Muscle of leg (tissue), 11 donors: Measurements from ENCODE around the gene RAD51AP2. TPM values are rescaled to one million over a fixed set of nuclear protein-coding genes. Genes with fewer than 3 reads are reported as not detected.
A peak's percentile ranks its signal among the peaks of the same experiment; 100 is the strongest.
"Not testable (repeated sequence)": the region's sequence is repeated elsewhere in the genome, so short reads cannot be mapped to it uniquely, and the experiment has no call there.

ENCODE experiments used
- DNase-seq: peaks from one replicate; pipeline ENCODE4 v3.0.0; 2013
- H3K27ac ChIP-seq: one replicate; pipeline ENCODE4 v1.5.1; 2013; ENCODE audit warnings: mild to moderate bottlenecking, low read length, control low read depth
- H3K27me3 ChIP-seq: one replicate; pipeline ENCODE4 v1.6.1; 2013; ENCODE audit warnings: low read length; ENCODE audit not compliant: control insufficient read depth, insufficient read depth
- H3K36me3 ChIP-seq: one replicate; pipeline ENCODE4 v1.6.1; 2013; ENCODE audit warnings: low read length; ENCODE audit not compliant: control insufficient read depth, insufficient read depth
- H3K4me1 ChIP-seq: one replicate; pipeline ENCODE4 v1.6.1; 2013; ENCODE audit warnings: low read length; ENCODE audit not compliant: control insufficient read depth, insufficient read depth
- H3K4me3 ChIP-seq: one replicate; pipeline ENCODE4 v1.5.1; 2013; ENCODE audit warnings: low read length, control low read depth
- H3K9me3 ChIP-seq: replicated peaks from 2 replicates; pipeline ENCODE4 v1.6.1; 2013; ENCODE audit warnings: low read depth, low read length; ENCODE audit not compliant: control insufficient read depth
- WGBS: methylation state at CpG from one replicate; pipeline ENCODE4 v1.1.5; 2013; ENCODE audit warnings: missing lambda C conversion rate; ENCODE audit not compliant: insufficient coverage; 5-methylcytosine and 5-hydroxymethylcytosine counted together
- polyA plus RNA-seq, 8 donors: library from polyadenylated mRNA; unstranded; fragments of 120-200 nt; gene quantifications; one replicate each; pipeline versions ENCODE4 v1.2.1 to v1.2.3, GENCODE V29; 2013; ENCODE audit warnings: inconsistent platforms in 1 of 8, low replicate concordance in 1 of 8; ENCODE audit not compliant: insufficient read length in 8 of 8, insufficient read depth in 1 of 8
- total RNA-seq: library from RNA; stranded (reverse); fragments of 120-200 nt; gene quantifications from one replicate; pipeline ENCODE4 v1.2.4, GENCODE V29; 2013

The RAD51AP2 gene
- total and polyA plus RNA-seq, 9 donors, result under 0.01 to 0.39 (median 0.09) TPM; not detected in 1

GRCh38 chr2:17515652-17516051, 2.6 kb downstream of the RAD51AP2 start:
- Histone ChIP-seq H3K27me3 (peaks cover 6% of the 10 kb centered on the region), H3K4me1 (peaks cover 6% of the 10 kb centered on the region)
- no peak for DNase-seq

GRCh38 chr2:17506736-17507616, 11.3 kb downstream of the RAD51AP2 start:
- H3K27me3 ChIP-seq, result no peaks in the 10 kb centered on the region
- H3K9me3 ChIP-seq, result no peaks in the 10 kb centered on the region
- no CpG with 5 or more reads among the region's 2 CpGs for WGBS
- no peak for DNase-seq
- no peaks in the 10 kb centered on the region for H3K4me1 ChIP-seq
- no peak overlapping the region for H3K27ac ChIP-seq
- H3K4me3 ChIP-seq, result no peak overlapping the region
- no peaks in the 10 kb centered on the region for H3K36me3 ChIP-seq

More at GRCh38 chr2:17515652-17516051, 2.6 kb downstream of the RAD51AP2 start:
- Histone ChIP-seq H3K36me3 (no peaks in the 10 kb centered on the region), H3K27ac (no peak overlapping the region), H3K9me3 (no peaks in the 10 kb centered on the region), H3K4me3 (no peak overlapping the region)

- DNase-seq, result no peak
- Histone ChIP-seq H3K27me3 (no peaks in the 10 kb centered on the region), H3K4me1 (no peaks in the 10 kb centered on the region), H3K36me3 (no peaks in the 10 kb centered on the region), H3K27ac (no peak overlapping the region), H3K9me3 (no peaks in the 10 kb centered on the region), H3K4me3 (no peak overlapping the region)
- no CpG with 5 or more reads among the region's 1 CpG for WGBS
These were observed 20.5 kb downstream of the RAD51AP2 start for GRCh38 chr2:17497718-17498117.

- H3K36me3 ChIP-seq, result no peaks in the 10 kb centered on the region
- H3K27ac ChIP-seq, result no peak overlapping the region
- no peaks in the 10 kb centered on the region for H3K4me1 ChIP-seq
- H3K9me3 ChIP-seq, result no peaks in the 10 kb centered on the region
- DNase-seq, result no peak
- WGBS, result no CpG with 5 or more reads among the region's 1 CpG
- no peaks in the 10 kb centered on the region for H3K27me3 ChIP-seq
- no peak overlapping the region for H3K4me3 ChIP-seq
These were observed 22.6 kb downstream of the RAD51AP2 start for GRCh38 chr2:17495590-17495989.

GRCh38 chr2:17490165-17490564, 28.1 kb downstream of the RAD51AP2 start:
- not testable (repeated sequence) for H3K9me3 ChIP-seq, H3K27me3 ChIP-seq, H3K4me1 ChIP-seq, DNase-seq, H3K4me3 ChIP-seq, H3K36me3 ChIP-seq, H3K27ac ChIP-seq

- WGBS, result no CpG with 5 or more reads among the region's 4 CpGs
- not testable (repeated sequence) for H3K27me3 ChIP-seq, H3K4me3 ChIP-seq, DNase-seq, H3K27ac ChIP-seq, H3K36me3 ChIP-seq, H3K9me3 ChIP-seq, H3K4me1 ChIP-seq
These were observed 29.6 kb downstream of the RAD51AP2 start for GRCh38 chr2:17488610-17489009.

GRCh38 chr2:17483496-17483895, 34.7 kb downstream of the RAD51AP2 start:
- peak; percentile 9 for DNase-seq
- Histone ChIP-seq H3K36me3 (no peaks in the 10 kb centered on the region), H3K27ac (no peak overlapping the region), H3K4me1 (no peaks in the 10 kb centered on the region), H3K27me3 (no peaks in the 10 kb centered on the region), H3K4me3 (no peak overlapping the region), H3K9me3 (no peaks in the 10 kb centered on the region)
- no CpG with 5 or more reads among the region's 1 CpG for WGBS

GRCh38 chr2:17482651-17483050, 35.6 kb downstream of the RAD51AP2 start:
- Histone ChIP-seq H3K4me1 (no peaks in the 10 kb centered on the region), H3K27ac (no peak overlapping the region), H3K36me3 (no peaks in the 10 kb centered on the region), H3K4me3 (no peak overlapping the region), H3K9me3 (no peaks in the 10 kb centered on the region), H3K27me3 (no peaks in the 10 kb centered on the region)
- no CpG with 5 or more reads among the region's 2 CpGs for WGBS
- DNase-seq, result no peak

GRCh38 chr2:17479875-17480274, 38.4 kb downstream of the RAD51AP2 start:
- Histone ChIP-seq H3K27me3 (no peaks in the 10 kb centered on the region), H3K4me1 (no peaks in the 10 kb centered on the region), H3K36me3 (no peaks in the 10 kb centered on the region), H3K4me3 (no peak overlapping the region), H3K9me3 (no peaks in the 10 kb centered on the region), H3K27ac (no peak overlapping the region)
- no CpG with 5 or more reads among the region's 2 CpGs for WGBS
- DNase-seq, result no peak

GRCh38 chr2:17476830-17477229, 41.4 kb downstream of the RAD51AP2 start:
- Histone ChIP-seq H3K27ac (no peak overlapping the region), H3K4me3 (no peak overlapping the region), H3K9me3 (no peaks in the 10 kb centered on the region), H3K36me3 (no peaks in the 10 kb centered on the region), H3K27me3 (no peaks in the 10 kb centered on the region), H3K4me1 (no peaks in the 10 kb centered on the region)
- no CpG with 5 or more reads among the region's 2 CpGs for whole genome bisulfite sequencing
- no peak for DNase-seq

- Histone ChIP-seq H3K4me1 (no peaks in the 10 kb centered on the region), H3K9me3 (no peaks in the 10 kb centered on the region), H3K36me3 (no peaks in the 10 kb centered on the region), H3K27me3 (no peaks in the 10 kb centered on the region), H3K4me3 (no peak overlapping the region), H3K27ac (no peak overlapping the region)
- WGBS, result no CpG with 5 or more reads among the region's 2 CpGs
- DNase-seq, result no peak
These were observed 42.2 kb downstream of the RAD51AP2 start for GRCh38 chr2:17476064-17476463.
